Hepatocyte (in vitro differentiated cells): ENCODE data around the gene ARHGEF12. TPM values are rescaled to one million over a fixed set of nuclear protein-coding genes. Genes with fewer than 3 reads are reported as not detected.

Source experiments
- DNase-seq: peaks from one replicate; pipeline ENCODE4 v3.0.0-alpha.2; 2016; ENCODE audit warnings: low spot score
- H2AFZ ChIP-seq: fragments of 200-600 bp; sonication (generic); 2 replicates; pipeline ENCODE4 v1.6.0; 2016; ENCODE audit warnings: antibody characterized with exemption, mild to moderate bottlenecking
- H3K27ac ChIP-seq: fragments of 200-600 bp; sonication (generic); 2 replicates; pipeline ENCODE4 v1.5.1; 2016; ENCODE audit warnings: mild to moderate bottlenecking
- H3K27me3 ChIP-seq: fragments of 200-600 bp; sonication (generic); 2 replicates; pipeline ENCODE4 v1.6.1; 2016
- H3K36me3 ChIP-seq: fragments of 200-600 bp; sonication (generic); replicated peaks from 2 replicates; pipeline ENCODE4 v1.5.1; 2016; ENCODE audit warnings: low read depth; ENCODE audit not compliant: insufficient read depth
- H3K4me1 ChIP-seq: fragments of 200-600 bp; sonication (generic); 2 replicates; pipeline ENCODE4 v1.5.1; 2016; ENCODE audit warnings: mild to moderate bottlenecking, moderate library complexity; ENCODE audit not compliant: insufficient read depth
- H3K4me2 ChIP-seq: fragments of 200-600 bp; sonication (generic); 2 replicates; pipeline ENCODE4 v1.6.0; 2016
- H3K4me3 ChIP-seq: fragments of 200-600 bp; sonication (generic); 2 replicates; pipeline ENCODE4 v1.5.1; 2016; ENCODE audit warnings: mild to moderate bottlenecking
- H3K79me2 ChIP-seq: fragments of 200-600 bp; sonication (generic); 2 replicates; pipeline ENCODE4 v1.6.0; 2017; ENCODE audit warnings: mild to moderate bottlenecking
- H3K9me2 ChIP-seq: fragments of 200-600 bp; sonication (generic); replicated peaks from 2 replicates; pipeline ENCODE4 v1.6.0; 2017; ENCODE audit warnings: mild to moderate bottlenecking; ENCODE audit not compliant: insufficient read depth
- H3K9me3 ChIP-seq: fragments of 200-600 bp; sonication (generic); 2 replicates; pipeline ENCODE4 v1.5.1; 2016; ENCODE audit warnings: low read depth, mild to moderate bottlenecking
- H4K20me1 ChIP-seq: fragments of 200-600 bp; sonication (generic); 2 replicates; pipeline ENCODE4 v1.6.0; 2016; ENCODE audit warnings: mild to moderate bottlenecking; ENCODE audit not compliant: insufficient read depth, poor library complexity, severe bottlenecking
- EZH2 ChIP-seq: fragments of 200-600 bp; sonication (generic); IDR thresholded peaks from 2 replicates; pipeline ENCODE4 v1.6.1; 2016; ENCODE audit warnings: antibody characterized with exemption, mild to moderate bottlenecking, borderline replicate concordance
- EZH2phosphoT487 ChIP-seq: fragments of 200-600 bp; sonication (generic); IDR thresholded peaks from one replicate; pipeline ENCODE4 v1.6.1; 2018; ENCODE audit warnings: antibody characterized with exemption, mild to moderate bottlenecking, low read depth, moderate library complexity; ENCODE audit not compliant: unreplicated experiment, severe bottlenecking
- WGBS: methylation state at CpG from one replicate; pipeline ENCODE4 v1.1.6; 2016; ENCODE audit warnings: low lambda C conversion rate; ENCODE audit errors: missing lambda C conversion rate; 5-methylcytosine and 5-hydroxymethylcytosine counted together
- polyA plus RNA-seq: library from polyadenylated mRNA; unstranded; fragments of >200 nt; fragmentation: Nextera tagmentation; extraction: Ambion mirVana; gene quantifications from 2 replicates; pipeline ENCODE4 v1.2.1, GENCODE V29; 2016
- total RNA-seq: library from RNA; depleted of rRNA; stranded (reverse); fragments of >200 nt; gene quantifications from 2 replicates; pipeline ENCODE4 v1.2.3, GENCODE V29; 2014
- TF ChIP-seq, protein P1 (sequence below): fragments of 200-600 bp; sonication (generic); IDR thresholded peaks from 2 replicates; pipeline ENCODE4 v1.5.1; 2016; ENCODE audit warnings: antibody characterized with exemption, mild to moderate bottlenecking; ENCODE audit not compliant: poor library complexity

ARHGEF12 gene
- total and polyA plus RNA-seq, 2 experiments from 2014 or later: 21.2 to 75.1 TPM

DNA sequence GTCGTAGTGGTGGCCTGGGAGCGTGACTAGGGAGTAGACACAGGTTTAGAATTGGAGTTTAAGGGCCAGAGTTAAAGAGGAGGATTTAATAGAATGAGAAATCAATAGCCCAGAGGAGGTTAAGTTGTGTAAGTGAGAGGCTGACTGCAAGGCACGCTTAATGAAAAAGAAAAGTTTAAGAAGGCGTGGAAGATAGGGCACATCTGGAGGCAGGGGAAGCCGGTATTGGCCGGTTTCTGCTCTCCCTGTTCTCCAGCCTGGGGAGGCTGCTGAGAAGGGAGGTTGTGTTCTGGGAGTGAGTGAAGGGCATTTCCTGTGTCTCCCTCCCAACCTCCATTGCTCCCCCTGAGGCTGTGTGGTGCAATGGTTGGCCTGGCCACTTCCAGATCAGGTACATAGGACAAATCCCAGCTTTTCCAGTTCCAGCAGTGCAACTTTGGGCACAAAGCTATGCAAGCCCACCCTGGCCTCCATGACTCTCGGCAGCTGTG is 181.6 kb downstream of the ARHGEF12 start:
- H3K79me2 ChIP-seq: no peaks in the 10 kb centered on the region
- no peaks in the 10 kb centered on the region for H3K9me2 ChIP-seq
- H3K4me2 ChIP-seq: peak overlapping the region; percentile 45
- H3K4me1 ChIP-seq: peaks cover 22% of the 10 kb centered on the region
- H3K4me3 ChIP-seq: no peak overlapping the region
- no peaks in the 10 kb centered on the region for H3K9me3 ChIP-seq
- DNase-seq: no peak
- H3K27ac ChIP-seq: peak overlapping the region; percentile 83
- 68% methylated on average over 7 of the region's 7 CpGs for WGBS
- H3K36me3 ChIP-seq: no peaks in the 10 kb centered on the region
- peaks cover 31% of the 10 kb centered on the region for H3K27me3 ChIP-seq
- no peaks in the 10 kb centered on the region for H4K20me1 ChIP-seq
- no peak overlapping the region for H2AFZ ChIP-seq
- TF ChIP-seq, protein P1, sequence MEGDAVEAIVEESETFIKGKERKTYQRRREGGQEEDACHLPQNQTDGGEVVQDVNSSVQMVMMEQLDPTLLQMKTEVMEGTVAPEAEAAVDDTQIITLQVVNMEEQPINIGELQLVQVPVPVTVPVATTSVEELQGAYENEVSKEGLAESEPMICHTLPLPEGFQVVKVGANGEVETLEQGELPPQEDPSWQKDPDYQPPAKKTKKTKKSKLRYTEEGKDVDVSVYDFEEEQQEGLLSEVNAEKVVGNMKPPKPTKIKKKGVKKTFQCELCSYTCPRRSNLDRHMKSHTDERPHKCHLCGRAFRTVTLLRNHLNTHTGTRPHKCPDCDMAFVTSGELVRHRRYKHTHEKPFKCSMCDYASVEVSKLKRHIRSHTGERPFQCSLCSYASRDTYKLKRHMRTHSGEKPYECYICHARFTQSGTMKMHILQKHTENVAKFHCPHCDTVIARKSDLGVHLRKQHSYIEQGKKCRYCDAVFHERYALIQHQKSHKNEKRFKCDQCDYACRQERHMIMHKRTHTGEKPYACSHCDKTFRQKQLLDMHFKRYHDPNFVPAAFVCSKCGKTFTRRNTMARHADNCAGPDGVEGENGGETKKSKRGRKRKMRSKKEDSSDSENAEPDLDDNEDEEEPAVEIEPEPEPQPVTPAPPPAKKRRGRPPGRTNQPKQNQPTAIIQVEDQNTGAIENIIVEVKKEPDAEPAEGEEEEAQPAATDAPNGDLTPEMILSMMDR: no peak
- no peak for TF ChIP-seq EZH2

DNA sequence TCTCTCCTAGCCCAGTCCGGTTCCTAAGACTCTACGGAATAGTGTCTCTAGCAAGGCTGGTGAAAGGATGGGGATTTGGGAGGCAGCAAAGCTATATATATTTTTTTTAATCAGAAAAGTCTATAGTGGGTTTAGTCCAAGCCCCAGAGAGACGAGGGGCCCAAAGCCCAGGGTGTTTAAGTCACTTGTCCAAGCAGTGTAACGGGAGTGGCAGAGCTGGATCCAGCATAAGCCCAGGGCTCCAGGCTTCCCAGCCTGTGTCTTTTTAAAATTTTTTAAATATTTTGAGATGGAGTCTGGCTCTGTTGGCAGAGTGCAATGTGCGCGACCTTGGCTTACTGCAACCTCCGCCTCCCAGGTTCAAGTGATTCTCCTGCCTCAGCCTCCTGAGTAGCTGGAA is 182.1 kb downstream of the ARHGEF12 start:
- Histone ChIP-seq H3K4me1 (peaks cover 22% of the 10 kb centered on the region), H2AFZ (no peak overlapping the region), H3K36me3 (no peaks in the 10 kb centered on the region), H3K9me2 (no peaks in the 10 kb centered on the region), H3K27ac (peak overlapping the region; percentile 83), H3K27me3 (peaks cover 26% of the 10 kb centered on the region), H3K4me3 (no peak overlapping the region), H4K20me1 (no peaks in the 10 kb centered on the region), H3K79me2 (no peaks in the 10 kb centered on the region), H3K4me2 (no peak overlapping the region), H3K9me3 (no peaks in the 10 kb centered on the region)
- TF ChIP-seq EZH2phosphoT487 (no peak), EZH2 (no peak)
- TF ChIP-seq, protein P1: no peak
- no peak for DNase-seq
- WGBS: 94% methylated on average over 7 of the region's 7 CpGs

DNA sequence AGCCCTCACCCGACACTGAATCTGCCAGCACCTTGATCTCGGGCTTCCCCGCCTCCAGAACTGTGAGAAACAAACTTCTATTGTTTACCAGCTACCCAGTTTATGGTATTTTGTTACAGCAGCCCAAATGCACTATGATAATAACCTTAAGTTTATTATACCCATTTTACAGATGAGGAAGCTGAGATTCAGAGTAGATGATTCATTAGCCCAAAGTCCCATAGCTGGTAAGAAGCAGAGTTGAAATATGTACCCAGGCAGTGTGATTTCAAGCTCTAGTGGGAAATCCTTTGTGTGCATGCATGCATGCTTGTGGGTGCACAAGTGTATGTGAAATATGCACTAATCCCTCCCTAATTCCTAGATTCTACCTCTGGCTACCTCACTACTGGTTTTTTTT is 183.3 kb downstream of the ARHGEF12 start:
- H3K27me3 ChIP-seq: peaks cover 16% of the 10 kb centered on the region
- H2AFZ ChIP-seq: no peak overlapping the region
- H4K20me1 ChIP-seq: no peaks in the 10 kb centered on the region
- no peak for DNase-seq
- H3K9me3 ChIP-seq: no peaks in the 10 kb centered on the region
- TF ChIP-seq EZH2phosphoT487: no peak
- no peak for TF ChIP-seq EZH2
- TF ChIP-seq, protein P1: no peak
- no peaks in the 10 kb centered on the region for H3K79me2 ChIP-seq
- H3K27ac ChIP-seq: no peak overlapping the region
- H3K9me2 ChIP-seq: no peaks in the 10 kb centered on the region
- no peak overlapping the region for H3K4me2 ChIP-seq
- H3K4me3 ChIP-seq: no peak overlapping the region
- 96% methylated on average over 3 of the region's 3 CpGs for WGBS
- no peaks in the 10 kb centered on the region for H3K36me3 ChIP-seq
- H3K4me1 ChIP-seq: peaks cover 22% of the 10 kb centered on the region
